Fibroblast of skin of right biceps (primary cell): Measurements from ENCODE around the gene CCT5.
A peak's percentile ranks its signal among the peaks of the same experiment; 100 is the strongest.

ENCODE experiments used
- DNase-seq: peaks from one replicate; pipeline ENCODE4 v3.0.0-alpha.2; 2013

The CCT5 gene

DNA sequence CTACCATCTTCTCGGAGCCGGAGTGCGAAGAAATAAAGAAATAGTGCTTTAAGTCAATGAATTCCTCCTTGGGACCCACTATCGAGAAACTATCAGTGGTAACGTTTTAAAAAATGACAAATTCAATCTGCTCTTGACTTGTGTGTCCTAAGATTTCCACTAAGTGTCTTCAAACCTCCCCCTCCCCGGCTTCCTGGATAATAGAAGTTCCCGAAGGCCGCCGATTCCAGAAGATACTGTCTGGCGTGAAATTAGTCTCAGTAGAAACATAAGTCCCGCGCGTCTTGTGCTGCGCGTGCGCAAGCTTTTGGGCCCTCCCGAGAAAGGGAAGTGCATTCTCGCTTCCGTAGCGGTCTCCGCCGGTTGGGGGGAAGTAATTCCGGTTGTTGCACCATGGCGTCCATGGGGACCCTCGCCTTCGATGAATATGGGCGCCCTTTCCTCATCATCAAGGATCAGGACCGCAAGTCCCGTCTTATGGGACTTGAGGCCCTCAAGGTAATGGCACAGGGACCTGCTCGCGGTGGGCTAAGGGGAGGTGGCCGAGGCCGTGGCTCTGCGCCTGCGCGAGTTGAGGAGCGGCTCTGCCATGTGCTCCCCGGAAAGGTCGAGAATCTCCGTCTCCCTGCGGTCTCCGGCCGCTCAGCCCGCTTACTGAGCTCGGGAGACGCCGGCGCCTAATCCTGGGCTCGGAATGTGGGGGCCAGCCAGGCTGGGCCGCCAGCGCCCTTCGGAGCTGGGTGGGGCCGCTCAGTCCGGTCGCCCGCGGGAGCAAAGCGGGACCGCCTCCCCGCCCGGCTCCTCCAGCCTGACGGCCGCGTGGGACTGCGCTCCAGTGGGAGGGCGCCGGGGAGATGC is at the start of gene CCT5:
TSS of gene CCT5 (plus strand) at position 333 of the 858 bp plus-strand sequence. CDS start at position 394, 61 bp downstream.
- DNase-seq: peak; percentile 99

GRCh38 chr5:10201223-10201868 is 48.7 kb upstream of the CCT5 start:
- DNase-seq: peak; percentile 8

DNA sequence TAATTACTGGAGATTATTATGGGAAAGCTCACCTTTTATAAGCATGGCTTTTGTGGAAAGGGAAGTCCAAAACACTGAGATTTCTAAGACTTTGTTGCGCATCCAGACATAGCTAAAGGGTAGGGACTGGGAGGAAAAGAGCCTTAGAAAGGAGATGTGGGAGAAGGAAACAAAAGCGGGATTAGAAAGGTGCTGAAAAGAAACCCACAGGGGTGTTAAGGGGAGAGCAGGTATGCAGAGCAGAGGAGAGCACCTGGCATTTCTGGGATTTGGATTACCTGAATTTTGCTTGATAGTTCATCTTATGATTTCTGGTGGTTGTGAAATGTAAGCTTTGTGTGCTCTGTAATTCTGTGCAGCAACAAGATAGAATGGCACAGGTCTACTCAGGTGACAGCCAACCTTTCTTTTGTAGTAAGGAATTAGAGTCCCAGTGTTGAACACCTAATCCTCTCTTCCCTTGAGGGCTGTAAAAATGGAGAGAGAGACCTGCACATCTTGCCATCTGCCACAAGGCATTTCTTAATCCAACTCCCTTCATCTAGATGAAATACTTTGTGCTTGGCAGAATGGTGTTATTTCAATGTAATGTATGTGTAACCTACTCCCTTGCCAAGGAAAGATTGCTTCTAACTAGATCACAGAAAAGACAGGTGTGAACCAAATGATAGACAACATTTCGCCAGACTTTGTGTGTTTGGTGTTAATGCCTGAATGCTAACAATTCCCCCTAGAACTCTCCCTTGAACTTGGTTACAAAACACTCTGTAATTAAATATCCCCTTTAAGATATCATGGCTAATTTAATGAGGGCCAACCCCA is 47.8 kb upstream of the CCT5 start:
- DNase-seq: no peak

- no peak for DNase-seq
These were observed 41.1 kb upstream of the CCT5 start for GRCh38 chr5:10209004-10209403.

- no peak for DNase-seq
These were observed 36.8 kb upstream of the CCT5 start for GRCh38 chr5:10213316-10213715.

DNA sequence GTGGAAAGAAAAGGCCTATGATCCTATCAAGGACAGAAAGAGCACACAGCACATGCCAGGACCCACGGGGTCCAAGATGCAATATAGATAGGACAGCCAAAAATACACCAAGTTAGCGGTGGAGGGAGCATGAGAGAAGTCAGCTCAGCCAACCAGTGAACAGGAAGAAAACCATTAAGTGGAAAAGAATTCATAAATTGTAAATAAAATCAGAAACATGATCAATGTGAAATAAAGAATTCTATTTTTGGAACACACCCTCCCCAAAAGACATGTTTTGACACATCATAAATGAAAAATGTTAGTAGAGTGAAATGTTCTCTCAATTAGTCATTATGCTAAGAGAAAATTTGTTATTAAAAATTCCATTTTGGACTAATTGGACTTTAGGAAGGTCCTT is 36.0 kb upstream of the CCT5 start:
- DNase-seq: peak; percentile 44

- DNase-seq: no peak
These were observed 34.7 kb upstream of the CCT5 start for GRCh38 chr5:10215366-10215765.

- no peak for DNase-seq
These were observed 34.0 kb upstream of the CCT5 start for GRCh38 chr5:10216107-10216506.

- DNase-seq: no peak
These were observed 31.4 kb upstream of the CCT5 start for GRCh38 chr5:10218658-10219057.

- DNase-seq: no peak
These were observed 31.0 kb upstream of the CCT5 start for GRCh38 chr5:10219068-10219467.

- no peak for DNase-seq
These were observed 29.8 kb upstream of the CCT5 start for GRCh38 chr5:10220248-10220647.

GRCh38 chr5:10222326-10222725 is 27.8 kb upstream of the CCT5 start:
- no peak for DNase-seq

- DNase-seq: peak; percentile 83
These were observed 22.7 kb upstream of the CCT5 start for GRCh38 chr5:10227379-10227778.

DNA sequence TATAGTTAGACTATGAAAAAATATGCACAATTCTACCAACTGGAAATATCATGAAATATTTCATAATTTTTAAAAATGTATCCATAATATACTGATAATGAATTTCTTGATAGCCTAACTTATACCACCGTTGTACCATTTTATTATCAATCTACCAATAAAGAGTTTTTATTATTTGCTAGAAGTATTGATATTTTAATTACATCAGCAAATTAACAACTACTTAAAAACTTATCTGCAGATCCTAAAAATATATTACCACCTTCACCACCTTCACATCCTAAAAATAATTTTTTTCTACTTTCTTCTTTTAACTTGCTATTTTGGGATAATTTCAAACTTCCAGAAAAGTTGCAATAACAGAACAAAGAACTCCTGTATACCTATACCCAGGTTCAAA is 21.8 kb upstream of the CCT5 start:
- no peak for DNase-seq

- DNase-seq: peak; percentile 91
These were observed 20.6 kb upstream of the CCT5 start for GRCh38 chr5:10229306-10230048.

DNA sequence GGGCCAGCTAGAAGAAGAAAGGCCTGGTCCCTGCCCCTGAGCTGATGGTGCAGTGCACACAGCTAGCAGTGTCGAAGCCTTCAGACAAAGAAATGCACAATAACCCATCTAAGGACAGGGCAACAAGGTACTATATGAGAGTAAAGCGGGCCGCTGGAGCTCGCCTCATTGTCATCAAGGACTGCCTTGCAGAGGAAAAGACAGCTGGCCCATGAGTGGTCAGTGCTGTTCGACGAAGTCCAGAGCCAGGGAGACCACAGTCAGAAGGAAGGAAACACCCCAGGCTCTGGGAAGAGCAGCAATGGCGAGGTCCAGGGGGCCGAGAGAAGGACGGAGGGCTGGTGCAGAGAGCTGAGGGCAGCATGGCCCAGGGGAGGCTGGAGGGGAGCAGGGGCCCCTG is 17.7 kb upstream of the CCT5 start:
- DNase-seq: no peak

DNA sequence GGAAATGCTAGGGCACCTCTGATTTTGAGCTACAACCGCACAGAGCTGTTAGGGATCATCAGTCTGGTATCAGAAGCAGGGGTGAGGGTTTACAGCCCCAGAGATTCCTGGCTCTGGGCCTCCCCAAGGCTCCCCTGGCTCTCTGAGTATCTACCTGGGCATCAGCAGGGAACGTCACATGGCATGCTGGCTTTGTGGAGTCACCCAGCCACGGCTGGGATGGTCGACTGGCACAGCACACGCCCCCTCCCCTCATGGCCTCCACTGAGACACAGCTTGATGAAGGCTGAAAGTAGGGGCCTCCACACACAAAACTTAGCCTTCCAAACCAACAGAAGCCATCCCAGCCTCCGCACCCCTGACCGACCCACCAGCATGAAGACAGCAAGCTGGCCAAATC is 17.1 kb upstream of the CCT5 start:
- no peak for DNase-seq

DNA sequence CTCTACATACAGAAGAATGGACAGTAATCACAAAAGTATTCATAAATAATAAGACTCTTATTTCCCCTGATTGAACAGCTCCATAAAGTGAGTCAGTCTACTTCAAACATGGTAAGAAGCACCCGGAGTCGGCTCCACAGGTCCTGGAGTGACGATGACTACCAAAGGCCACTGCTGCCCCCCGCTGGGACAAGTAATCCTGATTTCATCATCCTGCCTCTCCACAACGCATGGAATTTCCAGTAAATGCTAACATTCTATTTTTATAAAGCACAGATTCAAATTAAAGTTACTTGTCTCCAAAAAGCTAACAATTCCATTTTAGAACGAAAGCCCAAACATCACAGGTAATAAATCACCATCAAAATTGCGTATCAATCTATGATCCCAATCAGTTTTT is 16.6 kb upstream of the CCT5 start:
- DNase-seq: peak; percentile 97

- DNase-seq: no peak
These were observed 14.7 kb upstream of the CCT5 start for GRCh38 chr5:10235350-10235749.

DNA sequence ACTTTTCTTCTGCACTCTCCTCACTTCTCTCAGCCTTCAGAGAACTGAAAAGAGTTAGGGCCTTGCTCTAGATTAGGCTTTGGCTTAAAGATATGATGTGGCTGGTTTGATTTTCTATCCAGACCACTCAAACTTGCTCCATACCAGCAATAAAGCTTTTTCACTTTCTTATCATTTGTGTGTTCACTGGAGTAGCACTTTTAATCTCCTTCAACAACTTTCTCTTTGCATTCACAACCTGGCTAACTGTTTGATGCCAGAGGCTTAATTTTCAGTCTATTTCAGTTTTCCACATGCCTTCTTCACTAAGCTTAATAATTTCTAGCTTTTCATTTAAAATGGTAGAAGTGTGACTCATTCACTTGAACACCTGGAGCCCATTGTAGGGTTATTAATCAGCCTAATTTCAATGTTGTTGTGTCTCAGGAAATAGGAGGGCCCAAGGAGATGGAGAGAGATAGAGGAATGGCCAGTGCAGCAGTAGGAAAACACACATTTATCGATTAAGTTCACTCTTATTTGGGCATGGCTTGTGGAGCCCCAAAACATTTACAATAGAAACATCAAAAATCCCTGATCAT is 6.3 kb upstream of the CCT5 start:
- no peak for DNase-seq

DNA sequence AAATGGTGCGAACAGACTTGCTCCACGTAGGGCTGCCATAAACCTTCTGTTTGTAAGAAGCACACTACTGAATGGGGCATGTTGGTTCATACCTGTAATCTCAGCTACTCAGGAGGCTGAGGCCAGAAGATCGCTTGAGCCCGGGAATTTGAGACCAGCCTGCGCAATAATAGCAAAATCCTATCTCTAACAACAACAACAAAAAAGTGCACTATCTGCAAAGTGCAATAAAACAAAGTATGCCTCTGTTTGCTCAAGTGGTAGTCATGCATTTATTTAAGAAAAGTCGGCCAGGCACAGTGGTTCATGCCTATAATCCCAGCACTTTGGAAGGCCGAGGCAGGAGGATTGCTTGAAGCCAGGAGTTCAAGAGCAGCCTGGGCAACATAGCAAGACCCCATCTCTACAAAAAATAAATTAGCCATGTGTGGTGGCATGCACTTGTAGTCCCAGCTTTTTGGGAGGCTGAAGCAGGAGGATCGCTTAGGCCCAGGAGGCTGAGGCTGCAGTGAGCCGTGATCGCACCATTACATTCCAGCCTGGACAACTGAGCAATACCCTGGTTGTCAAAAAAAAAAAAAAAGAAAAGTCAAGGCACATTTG is 5.6 kb upstream of the CCT5 start:
- no peak for DNase-seq

DNA sequence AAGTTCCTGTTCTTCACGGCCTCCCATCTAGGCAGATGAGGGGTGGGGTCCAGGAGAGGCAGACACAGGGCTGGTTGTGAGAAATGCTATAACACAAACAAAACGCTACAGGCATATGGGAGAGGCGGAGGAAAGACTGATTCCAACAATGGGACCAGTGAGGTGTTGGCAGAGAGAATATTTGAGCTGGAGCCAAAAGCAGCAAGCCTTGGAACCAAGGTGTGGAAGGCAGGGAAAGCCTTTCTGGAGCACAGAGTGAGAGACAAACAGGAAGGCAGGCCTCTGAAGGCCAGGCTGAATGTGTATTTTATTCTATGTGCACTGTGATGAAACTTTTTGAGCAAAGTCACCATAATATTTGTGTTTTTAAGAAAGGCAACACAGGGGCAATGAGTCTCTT is 3.3 kb upstream of the CCT5 start:
- DNase-seq: no peak
